ENCODE results near the gene OGFR.
A peak's percentile ranks its signal among the peaks of the same experiment; 100 is the strongest.

The OGFR gene

DNA sequence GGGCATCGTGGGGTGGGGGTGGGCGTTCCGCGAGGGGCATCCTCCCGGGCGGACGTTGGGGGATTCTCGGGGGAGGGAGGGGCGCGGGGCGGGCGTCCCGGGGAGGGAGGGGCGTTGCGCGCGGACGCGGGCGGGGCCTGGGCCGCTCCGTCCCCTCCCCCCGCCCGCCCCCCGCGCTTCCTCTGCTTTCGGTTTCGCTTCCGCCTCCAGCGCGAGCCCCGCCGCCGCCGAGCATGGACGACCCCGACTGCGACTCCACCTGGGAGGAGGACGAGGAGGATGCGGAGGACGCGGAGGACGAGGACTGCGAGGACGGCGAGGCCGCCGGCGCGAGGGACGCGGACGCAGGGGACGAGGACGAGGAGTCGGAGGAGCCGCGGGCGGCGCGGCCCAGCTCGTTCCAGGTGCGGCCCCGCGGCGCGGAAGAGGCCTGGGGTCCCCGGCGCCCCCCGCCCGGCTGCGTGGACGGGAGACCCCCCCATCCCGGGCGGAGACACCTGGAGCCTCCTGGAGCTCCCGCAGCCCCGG, at the start of gene OGFR:
OGFR (plus strand) TSS at position 209 of the 528 bp plus-strand sequence; CDS start at position 234, 25 bp downstream.
- peak; percentile 35 to 37 for DNase-seq

GRCh38 chr20:62754991-62755356, 49.7 kb upstream of the OGFR start:
- no peak for DNase-seq

DNA sequence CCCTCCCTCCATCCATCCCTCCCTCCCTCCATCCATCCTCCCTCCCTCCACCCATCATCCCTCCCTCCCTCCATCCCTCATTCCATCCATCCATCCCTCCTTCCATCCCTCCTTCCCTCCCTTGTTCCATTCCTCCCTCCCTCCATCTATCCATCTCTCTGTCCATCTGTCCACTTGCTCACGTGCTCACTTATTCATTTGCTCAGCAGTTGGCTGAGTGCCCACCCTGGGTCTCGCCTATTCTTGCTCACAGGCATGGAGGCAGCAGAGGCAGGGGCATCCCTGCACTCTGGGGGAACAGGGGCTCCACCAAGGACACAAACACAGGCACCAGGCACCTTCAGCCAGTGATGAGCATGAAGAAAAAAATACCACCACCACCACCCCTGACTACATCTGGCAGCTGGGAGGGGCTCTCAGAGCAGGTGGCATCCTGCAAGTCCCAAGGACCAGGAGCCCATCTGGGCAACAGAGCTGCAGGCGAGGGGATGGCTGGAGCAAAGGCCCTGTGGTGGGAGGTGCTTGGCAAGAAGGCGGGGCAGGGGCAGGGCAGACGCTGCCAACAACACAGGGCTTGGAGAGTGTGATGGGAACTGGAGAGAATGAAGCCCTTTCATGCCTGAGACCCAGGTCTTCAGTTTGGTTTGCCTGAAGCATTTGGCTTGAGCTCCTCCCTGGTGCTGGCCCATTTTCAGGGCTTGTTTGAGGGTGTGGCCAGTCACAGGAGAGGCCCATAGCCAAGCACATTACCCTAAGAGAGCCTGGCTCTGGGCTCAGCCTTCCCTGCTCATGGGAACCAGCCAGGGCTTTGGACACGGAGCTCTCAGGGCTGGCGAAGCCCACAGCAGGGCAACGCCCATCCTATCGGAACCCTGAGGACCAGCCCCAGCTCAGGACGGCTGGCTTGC, 48.6 kb upstream of the OGFR start:
- DNase-seq, result no peak

GRCh38 chr20:62758226-62758912, 46.3 kb upstream of the OGFR start:
- DNase-seq, result no peak

DNA sequence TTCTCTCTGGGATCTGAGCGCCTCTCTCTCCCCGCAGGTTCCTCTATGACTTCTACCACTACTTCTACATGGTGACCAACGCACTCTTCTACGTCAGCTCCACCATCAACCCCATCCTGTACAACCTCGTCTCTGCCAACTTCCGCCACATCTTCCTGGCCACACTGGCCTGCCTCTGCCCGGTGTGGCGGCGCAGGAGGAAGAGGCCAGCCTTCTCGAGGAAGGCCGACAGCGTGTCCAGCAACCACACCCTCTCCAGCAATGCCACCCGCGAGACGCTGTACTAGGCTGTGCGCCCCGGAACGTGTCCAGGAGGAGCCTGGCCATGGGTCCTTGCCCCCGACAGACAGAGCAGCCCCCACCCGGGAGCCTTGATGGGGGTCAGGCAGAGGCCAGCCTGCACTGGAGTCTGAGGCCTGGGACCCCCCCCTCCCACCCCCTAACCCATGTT, 44.6 kb upstream of the OGFR start:
- DNase-seq, result no peak

- DNase-seq, result no peak
These were observed 44.2 kb upstream of the OGFR start for GRCh38 chr20:62760471-62760855.

DNA sequence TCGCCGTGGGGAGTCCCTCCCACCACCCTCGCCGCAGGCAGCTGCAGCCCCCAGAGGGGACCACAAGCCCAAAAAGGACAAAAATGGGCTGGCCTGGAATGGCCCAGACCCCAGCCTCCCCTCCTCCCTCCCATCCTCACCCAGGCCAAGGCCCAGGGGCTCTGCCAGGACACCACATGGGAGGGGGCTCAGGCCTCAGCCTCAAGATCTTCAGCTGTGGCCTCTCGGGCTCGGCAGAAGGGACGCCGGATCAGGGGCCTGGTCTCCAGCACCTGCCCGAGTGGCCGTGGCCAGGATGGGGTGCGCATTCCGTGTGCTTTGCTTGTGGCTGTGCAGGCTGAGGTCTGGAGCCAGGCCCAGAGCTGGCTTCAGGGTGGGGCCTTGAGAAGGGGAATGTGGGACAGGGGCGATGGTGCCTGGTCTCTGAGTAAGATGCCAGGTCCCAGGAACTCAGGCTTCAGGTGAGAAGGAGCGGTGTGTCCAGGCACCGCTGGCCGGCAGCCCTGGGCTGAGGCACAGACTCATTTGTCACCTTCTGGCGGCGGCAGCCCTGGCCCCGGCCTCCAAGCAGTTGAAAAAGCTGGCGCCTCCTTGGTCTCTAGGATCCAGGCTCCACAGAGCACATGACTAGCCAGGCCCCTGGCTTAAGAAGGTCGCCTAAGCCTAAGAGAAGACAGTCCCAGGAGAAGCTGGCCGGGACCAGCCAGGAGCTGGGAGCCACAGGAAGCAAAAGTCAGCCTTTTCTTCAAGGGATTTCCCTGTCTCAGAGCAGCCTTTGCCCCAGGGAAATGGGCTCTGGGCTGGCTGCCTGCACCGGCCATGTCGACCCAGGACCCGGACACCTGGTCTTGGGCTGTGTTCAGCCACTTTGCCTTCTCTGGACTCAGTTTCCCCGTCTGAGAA, 43.5 kb upstream of the OGFR start:
- DNase-seq, result no peak

DNA sequence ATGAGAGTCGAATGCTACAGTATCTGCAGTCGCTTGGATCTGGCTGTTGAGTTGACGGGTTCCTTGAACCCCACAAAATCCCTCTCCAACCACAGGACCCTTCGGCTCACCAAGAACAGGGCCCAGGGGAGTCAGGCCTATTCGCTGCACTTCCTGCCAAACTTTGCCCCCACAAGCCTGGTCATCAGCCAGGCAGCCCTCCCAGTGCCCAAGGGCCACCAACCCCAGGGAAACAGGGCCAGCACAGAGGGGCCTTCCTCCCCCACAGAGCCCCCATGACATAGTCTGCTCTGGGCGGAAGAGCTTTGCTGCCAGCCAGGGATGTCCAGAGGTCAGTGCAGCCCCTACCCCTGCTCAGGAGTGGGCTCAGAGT, 42.9 kb upstream of the OGFR start:
- no peak for DNase-seq

DNA sequence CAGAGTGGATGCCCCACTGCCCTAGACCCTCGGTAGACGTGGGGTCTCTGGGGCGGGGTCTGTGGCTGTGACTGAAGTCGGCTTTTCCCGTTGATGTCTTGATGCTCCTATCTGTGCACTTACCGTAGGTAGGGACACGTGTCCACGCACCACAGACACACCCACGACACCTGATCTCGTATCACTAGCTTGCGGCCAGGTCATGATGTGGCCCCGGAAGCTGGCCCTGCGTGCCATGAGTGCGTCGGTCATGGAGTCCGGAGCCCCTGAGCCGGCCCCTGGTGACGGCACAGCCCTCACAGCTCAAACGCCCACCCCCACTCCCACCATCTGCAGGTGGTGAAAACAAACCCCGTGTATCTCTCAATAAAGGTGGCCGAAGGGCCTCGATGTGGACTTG, 42.3 kb upstream of the OGFR start:
- no peak for DNase-seq

GRCh38 chr20:62762801-62763368, 41.8 kb upstream of the OGFR start:
- DNase-seq, result no peak

DNA sequence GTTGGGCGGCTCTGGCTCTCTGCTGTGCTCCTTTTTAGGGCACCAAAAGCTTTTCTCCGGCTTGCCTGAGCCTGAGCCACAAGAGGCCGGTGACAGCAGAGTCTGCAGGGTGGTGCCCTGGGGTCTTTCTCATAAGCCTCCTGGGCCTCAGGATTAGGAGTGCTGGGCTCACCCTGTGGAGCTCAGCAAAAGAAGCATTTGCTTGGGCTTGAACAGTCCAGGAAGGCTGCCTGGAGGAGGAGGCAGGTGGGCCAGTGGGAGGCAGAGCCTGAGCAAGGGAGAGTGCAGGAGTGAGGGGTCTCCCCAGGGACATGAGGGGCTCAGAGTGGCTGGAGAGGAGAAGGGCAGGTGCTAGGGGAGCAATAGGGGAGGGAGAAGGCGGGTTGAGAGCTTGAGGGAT, 41.2 kb upstream of the OGFR start:
- DNase-seq, result no peak

GRCh38 chr20:62764156-62764935, 40.3 kb upstream of the OGFR start:
- no peak for DNase-seq

GRCh38 chr20:62765021-62765420, 39.6 kb upstream of the OGFR start:
- no peak for DNase-seq

DNA sequence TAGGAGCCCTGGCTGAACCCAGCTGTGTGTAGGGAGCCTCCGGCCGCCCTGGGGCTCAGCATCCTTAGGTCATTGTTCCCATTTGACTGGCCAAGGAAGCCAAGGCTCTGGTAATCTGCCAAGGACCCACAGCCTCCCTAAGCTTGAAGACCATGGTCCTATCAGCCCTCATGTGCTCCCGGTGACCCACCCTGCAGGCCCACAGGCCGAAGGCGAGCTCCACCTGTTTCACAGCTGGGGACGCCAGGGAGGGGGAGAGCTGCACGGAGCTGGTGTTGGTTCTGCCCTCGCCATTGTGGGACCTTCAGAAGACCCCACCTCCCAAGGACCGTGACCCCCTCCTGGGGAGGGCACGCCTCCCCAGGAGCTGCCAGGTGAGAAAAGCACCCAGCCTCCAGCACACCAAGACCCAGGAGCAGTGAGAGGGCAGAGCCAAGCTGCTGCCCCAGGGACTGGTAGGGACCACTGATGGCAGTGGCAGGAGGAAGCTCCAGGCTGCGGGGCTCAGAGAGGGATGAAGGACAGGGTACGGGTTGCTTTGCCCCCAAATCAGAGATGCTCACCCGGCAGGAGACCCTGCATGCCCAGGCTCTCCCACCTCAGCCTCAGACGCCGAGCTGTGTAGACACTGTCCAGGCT, 39.1 kb upstream of the OGFR start:
- DNase-seq, result no peak

- no peak for DNase-seq
These were observed 38.6 kb upstream of the OGFR start for GRCh38 chr20:62766071-62766450.

DNA sequence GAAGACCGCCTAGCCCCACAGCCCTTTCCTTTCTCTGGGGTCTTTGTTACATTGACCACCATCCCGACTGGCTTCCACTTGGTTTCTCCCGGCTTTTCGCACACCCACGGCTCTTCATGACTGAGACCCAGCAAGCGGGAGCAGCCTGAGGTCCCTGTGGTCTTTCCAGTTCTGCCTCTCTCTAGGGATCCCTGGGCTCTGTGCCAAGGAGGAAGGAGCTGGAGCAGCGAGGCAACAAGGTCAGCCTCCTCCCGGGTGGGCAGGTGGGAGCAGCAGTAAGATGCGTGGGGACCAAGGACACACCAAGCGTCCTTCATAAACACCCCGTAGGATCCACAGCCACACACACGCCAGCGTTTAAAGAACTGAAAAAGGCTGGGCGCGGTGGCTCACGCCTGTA, 37.9 kb upstream of the OGFR start:
- DNase-seq, result no peak

GRCh38 chr20:62768234-62768546, 36.4 kb upstream of the OGFR start:
- DNase-seq, result no peak

DNA sequence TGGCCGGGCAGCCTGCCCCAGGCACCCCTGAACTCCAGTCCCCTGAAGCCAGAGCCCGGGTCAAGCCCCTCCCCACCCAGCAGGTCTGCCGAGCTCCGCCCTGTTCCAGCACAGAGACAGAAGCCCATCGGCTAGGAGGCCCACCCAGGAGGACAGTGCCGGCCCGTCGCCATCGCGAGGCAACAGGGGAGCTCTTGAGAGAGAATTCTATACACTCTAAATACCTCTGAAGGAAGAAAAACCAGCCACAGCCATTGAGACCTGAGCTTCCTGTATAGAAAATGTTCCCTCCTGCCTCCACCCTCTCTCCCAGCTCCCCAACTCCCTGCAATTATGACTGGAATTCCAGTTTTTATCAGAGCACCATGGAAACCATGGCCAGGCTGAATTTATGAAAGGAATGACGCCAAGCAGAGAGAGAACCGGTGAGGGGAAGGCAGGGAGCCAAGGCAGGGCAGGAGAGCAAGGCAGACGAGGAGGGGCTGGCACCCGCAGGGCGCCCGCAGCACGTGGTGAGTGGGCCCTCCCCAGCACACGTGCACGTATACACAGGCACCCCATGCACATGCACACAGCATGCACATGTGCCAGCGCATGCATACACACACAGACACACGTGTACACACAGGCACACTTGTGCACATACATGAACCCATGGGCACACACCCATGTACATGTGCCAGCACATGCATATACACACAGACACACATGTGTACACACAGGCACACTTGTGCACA, 35.9 kb upstream of the OGFR start:
- DNase-seq, result no peak

GRCh38 chr20:62769346-62770071, 35.1 kb upstream of the OGFR start:
- DNase-seq, result no peak
